HG03558 (cell line): Measurements from ENCODE around the gene KLC1.
"Not testable (repeated sequence)": the region's sequence is repeated elsewhere in the genome, so short reads cannot be mapped to it uniquely, and the experiment has no call there.

Experiments
- ATAC-seq: cut with Tn5 transposase; IDR thresholded peaks from one replicate; pipeline ENCODE4 v1.9.1; 2021; ENCODE audit warnings: moderate number of reproducible peaks; ENCODE audit not compliant: unreplicated experiment; ENCODE audit errors: extremely low read depth

The KLC1 gene

GRCh38 chr14:103628684-103629502, at the start of gene KLC1:
Gene KLC1, plus strand, starts transcription at chr14:103629211. Its CDS starts 25,354 bp downstream, at chr14:103654565.
- no peak for ATAC-seq

- no peak for ATAC-seq
Measured at GRCh38 chr14:103581206-103581605, 47.8 kb upstream of the KLC1 start.

GRCh38 chr14:103581954-103582703, 46.9 kb upstream of the KLC1 start:
- no peak for ATAC-seq

GRCh38 chr14:103584326-103584915, 44.6 kb upstream of the KLC1 start:
- no peak for ATAC-seq

- ATAC-seq: no peak
Measured at GRCh38 chr14:103593577-103593976, 35.4 kb upstream of the KLC1 start.

GRCh38 chr14:103594265-103594664, 34.7 kb upstream of the KLC1 start:
- ATAC-seq: no peak

GRCh38 chr14:103597623-103598377, 31.2 kb upstream of the KLC1 start:
- ATAC-seq: no peak

- ATAC-seq: no peak
Measured at GRCh38 chr14:103600503-103600902, 28.5 kb upstream of the KLC1 start.

GRCh38 chr14:103604620-103605019, 24.4 kb upstream of the KLC1 start:
- ATAC-seq: no peak

GRCh38 chr14:103606963-103607668, 21.9 kb upstream of the KLC1 start:
- ATAC-seq: no peak

GRCh38 chr14:103607822-103608221, 21.2 kb upstream of the KLC1 start:
- no peak for ATAC-seq

GRCh38 chr14:103609081-103609480, 19.9 kb upstream of the KLC1 start:
- ATAC-seq: not testable (repeated sequence)

- ATAC-seq: no peak
Measured at GRCh38 chr14:103611215-103611614, 17.8 kb upstream of the KLC1 start.

GRCh38 chr14:103613517-103613916, 15.5 kb upstream of the KLC1 start:
- ATAC-seq: no peak

GRCh38 chr14:103616635-103617300, 12.2 kb upstream of the KLC1 start:
- no peak for ATAC-seq

GRCh38 chr14:103619057-103619456, 10.0 kb upstream of the KLC1 start:
- no peak for ATAC-seq

- ATAC-seq: no peak
Measured at GRCh38 chr14:103621860-103622259, 7.2 kb upstream of the KLC1 start.

GRCh38 chr14:103623308-103623707, 5.7 kb upstream of the KLC1 start:
- ATAC-seq: no peak

GRCh38 chr14:103623883-103624482, 5.0 kb upstream of the KLC1 start:
- no peak for ATAC-seq
